GM21786 (cell line): Measurements from ENCODE around the gene WDR81.
"Not testable (repeated sequence)": the region's sequence is repeated elsewhere in the genome, so short reads cannot be mapped to it uniquely, and the experiment has no call there.

Experiments
- ATAC-seq: cut with Tn5 transposase; IDR thresholded peaks from one replicate; pipeline ENCODE4 v1.9.1; 2021; ENCODE audit not compliant: unreplicated experiment

The WDR81 gene

GRCh38 chr17:1753767-1754429, 29.4 kb downstream of the WDR81 start:
- no peak for ATAC-seq

- ATAC-seq = no peak
Measured at GRCh38 chr17:1754430-1755112, 30.1 kb downstream of the WDR81 start.

- no peak for ATAC-seq
Measured at GRCh38 chr17:1755252-1755826, 30.8 kb downstream of the WDR81 start.

GRCh38 chr17:1755827-1756262, 31.3 kb downstream of the WDR81 start:
- ATAC-seq = no peak

GRCh38 chr17:1758807-1759206, 34.3 kb downstream of the WDR81 start:
- ATAC-seq = no peak

GRCh38 chr17:1759529-1759928, 35.0 kb downstream of the WDR81 start:
- no peak for ATAC-seq

- no peak for ATAC-seq
Measured at GRCh38 chr17:1762233-1762900, 37.9 kb downstream of the WDR81 start.

- ATAC-seq = no peak
Measured at GRCh38 chr17:1762901-1763898, 38.7 kb downstream of the WDR81 start.

- ATAC-seq = no peak
Measured at GRCh38 chr17:1764284-1764683, 39.8 kb downstream of the WDR81 start.

DNA sequence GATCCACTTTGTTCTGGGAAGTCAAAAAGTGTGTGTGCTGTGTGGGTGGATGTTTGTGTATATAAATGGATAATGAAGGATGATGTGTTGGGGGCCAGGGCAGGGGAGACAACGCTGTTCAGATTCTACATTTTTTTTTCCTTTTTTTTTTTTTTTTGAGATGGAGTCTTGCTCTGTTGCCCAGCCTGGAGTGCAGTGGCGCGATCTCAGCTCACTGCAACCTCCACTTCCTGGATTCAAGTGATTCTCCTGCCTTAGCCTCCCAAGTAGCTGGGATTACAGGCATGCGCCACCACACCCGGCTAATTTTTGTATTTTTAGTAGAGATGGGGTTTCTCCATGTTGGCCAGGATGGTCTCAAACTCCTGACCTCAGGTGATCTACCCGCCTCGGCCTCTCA, 40.2 kb downstream of the WDR81 start:
- ATAC-seq = not testable (repeated sequence)

DNA sequence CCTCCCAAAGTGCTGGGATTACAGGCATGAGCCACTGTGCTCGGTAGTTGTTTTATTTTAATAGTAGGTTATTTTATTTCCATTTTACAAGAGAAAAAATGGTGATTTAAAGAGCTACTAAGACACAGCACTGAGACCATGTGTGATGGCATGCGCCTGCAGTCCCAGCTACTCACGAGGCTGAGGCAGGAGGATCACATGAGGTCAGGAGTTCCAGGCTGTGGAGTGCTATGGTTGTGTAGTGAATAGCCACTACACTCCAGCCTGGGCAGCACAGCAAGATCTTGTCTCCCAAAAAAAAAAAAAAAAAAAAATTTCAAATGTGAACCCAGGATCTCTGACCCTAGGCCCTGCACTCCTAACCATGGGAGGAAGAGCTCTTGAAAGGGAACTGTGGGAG, 41.1 kb downstream of the WDR81 start:
- ATAC-seq = no peak

- ATAC-seq = no peak
Measured at GRCh38 chr17:1766382-1767135, 42.1 kb downstream of the WDR81 start.

DNA sequence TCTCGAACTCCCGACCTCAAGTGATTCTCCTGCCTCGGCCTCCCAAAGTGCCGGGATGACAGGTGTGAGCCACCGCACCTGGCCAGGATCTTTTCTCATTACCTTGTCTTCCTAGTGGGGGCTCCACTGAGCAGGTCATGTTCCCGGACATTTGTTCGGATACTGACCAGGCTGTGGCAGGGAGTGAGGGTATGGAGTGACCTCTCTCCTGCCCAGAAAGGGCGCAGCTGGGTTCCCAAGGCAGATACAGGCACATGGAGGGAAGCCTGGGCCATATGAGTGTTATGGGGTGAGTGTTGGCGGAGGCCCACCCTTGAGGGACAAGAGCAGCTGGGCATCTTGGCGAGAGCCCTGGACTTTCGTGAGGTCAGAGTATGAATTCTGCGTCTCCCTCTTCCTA, 42.9 kb downstream of the WDR81 start:
- ATAC-seq = no peak

DNA sequence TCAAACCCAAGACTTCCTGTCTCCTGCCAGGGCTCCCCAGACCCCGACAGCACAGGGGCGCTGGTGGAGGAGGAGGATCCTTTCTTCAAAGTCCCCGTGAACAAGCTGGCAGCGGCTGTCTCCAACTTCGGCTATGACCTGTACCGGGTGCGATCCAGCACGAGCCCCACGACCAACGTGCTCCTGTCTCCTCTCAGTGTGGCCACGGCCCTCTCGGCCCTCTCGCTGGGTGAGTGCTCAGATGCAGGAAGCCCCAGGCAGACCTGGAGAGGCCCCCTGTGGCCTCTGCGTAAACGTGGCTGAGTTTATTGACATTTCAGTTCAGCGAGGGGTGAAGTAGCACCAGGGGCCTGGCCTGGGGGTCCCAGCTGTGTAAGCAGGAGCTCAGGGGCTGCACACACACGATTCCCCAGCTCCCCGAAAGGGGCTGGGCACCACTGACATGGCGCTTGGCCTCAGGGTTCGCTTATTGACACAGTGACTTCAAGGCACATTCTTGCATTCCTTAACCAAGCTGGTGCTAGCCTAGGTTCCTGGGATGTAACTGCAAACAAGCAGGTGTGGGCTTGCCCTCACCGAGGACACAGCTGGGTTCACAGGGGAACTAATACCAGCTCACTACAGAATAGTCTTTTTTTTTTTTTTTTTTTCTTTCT, 45.4 kb downstream of the WDR81 start:
- ATAC-seq = no peak

GRCh38 chr17:1773000-1773695, 48.6 kb downstream of the WDR81 start:
- not testable (repeated sequence) for ATAC-seq

DNA sequence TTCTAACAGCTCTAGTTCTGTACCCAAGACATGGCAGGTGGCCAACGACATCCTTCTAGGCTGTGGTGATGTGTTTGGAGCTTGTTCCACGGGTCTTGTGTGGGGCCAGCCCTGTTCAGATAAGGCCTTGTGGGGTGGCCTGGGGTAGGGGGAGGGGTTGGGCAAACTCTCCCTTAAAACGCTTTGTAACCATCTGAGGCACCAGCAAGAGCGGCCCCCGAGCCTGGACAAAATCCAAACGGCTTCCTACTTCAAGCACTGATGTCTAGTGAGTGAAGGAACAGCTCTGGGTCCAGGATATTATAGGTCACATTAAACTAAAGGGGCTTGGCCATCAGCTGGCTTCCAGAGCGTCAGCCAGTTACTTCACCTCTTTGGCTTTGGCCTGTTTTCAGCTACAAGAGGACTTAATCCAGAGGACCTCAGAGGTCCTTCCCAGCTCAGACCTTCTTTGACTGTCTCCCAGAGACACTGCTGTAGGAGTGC, 49.2 kb downstream of the WDR81 start:
- no peak for ATAC-seq

GRCh38 chr17:1774390-1775176, 50.1 kb downstream of the WDR81 start:
- ATAC-seq = no peak

DNA sequence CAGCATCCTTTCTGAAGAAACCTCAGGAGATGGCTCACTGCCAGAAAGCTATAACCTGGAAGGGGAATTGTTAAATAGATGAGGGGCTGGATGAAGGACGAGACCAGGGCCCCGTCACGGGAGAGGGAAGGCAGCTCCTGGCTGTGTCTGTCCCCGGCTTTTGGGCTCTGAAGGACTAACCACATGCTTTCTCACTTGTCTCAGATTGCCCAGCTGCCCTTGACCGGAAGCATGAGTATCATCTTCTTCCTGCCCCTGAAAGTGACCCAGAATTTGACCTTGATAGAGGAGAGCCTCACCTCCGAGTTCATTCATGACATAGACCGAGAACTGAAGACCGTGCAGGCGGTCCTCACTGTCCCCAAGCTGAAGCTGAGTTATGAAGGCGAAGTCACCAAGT, 51.8 kb downstream of the WDR81 start:
- no peak for ATAC-seq
